H1 (cell line): ENCODE data around the gene PSD. TPM values are rescaled to one million over a fixed set of nuclear protein-coding genes. Genes with fewer than 3 reads are reported as not detected.

Source experiments
- CHD1 ChIP-seq: IDR thresholded peaks from 2 replicates; pipeline ENCODE4 v1.6.1; 2012; ENCODE audit warnings: low read depth, low read length, improper control_type of control experiment
- FOSL1 ChIP-seq: IDR thresholded peaks from 2 replicates; pipeline ENCODE4 v1.6.1; 2011; ENCODE audit warnings: mild to moderate bottlenecking, low read depth, low read length, moderate library complexity; ENCODE audit not compliant: insufficient read depth
- KDM1A ChIP-seq: fragments of 200-600, 300-600 bp; sonication (generic); IDR thresholded peaks from 2 replicates; pipeline ENCODE4 v1.7.1; 2016; ENCODE audit warnings: mild to moderate bottlenecking, low read length, borderline replicate concordance
- SP1 ChIP-seq: IDR thresholded peaks from 2 replicates; pipeline ENCODE4 v1.6.1; 2011; ENCODE audit warnings: low read depth, low read length
- TCF12 ChIP-seq: IDR thresholded peaks from 2 replicates; pipeline ENCODE4 v1.6.1; 2011; ENCODE audit warnings: low read depth, mild to moderate bottlenecking, low read length
- polyA plus RNA-seq, 7 experiments: library from polyadenylated mRNA; depleted of rRNA in 3 of 7; stranded (reverse) in 5 of 7; unstranded in 2 of 7; fragments of >200 nt in 5 of 7; fragments of 200-250 nt in 2 of 7; gene quantifications; 1 replicate in 5 of 7; 2 replicates in 1 of 7; 4 replicates in 1 of 7; pipeline versions ENCODE4 v1.2.1 to v1.2.3, GENCODE V29; 2011 to 2013; ENCODE audit warnings: missing spikeins in 2 of 7, mixed read lengths in 2 of 7
- total RNA-seq: library from RNA; stranded (reverse); fragmentation: NEBNext Ultra II Directional; extraction: Animal tissue kit (Norgen Biotek cat#: 25700); gene quantifications from 2 replicates; pipeline ENCODE4 v1.2.1, GENCODE V29; 2021

The PSD gene
- total and polyA plus RNA-seq, 2 of the 8 experiments (the other 6 are each of a cell fraction or from before 2014, with no cell fraction given): 5.4 to 6.0 TPM

GRCh38 chr10:102400076-102400475 is 18.5 kb downstream of the PSD start (continued):
- TF ChIP-seq FOSL1 (no peak), TCF12 (no peak), SP1 (no peak), CHD1 (no peak), KDM1A (no peak)
- TF ChIP-seq, all 59 proteins: peak for 0
